ENCODE data around the gene CDH15. TPM values are rescaled to one million over a fixed set of nuclear protein-coding genes. Genes with fewer than 3 reads are reported as not detected.
"Not testable (repeated sequence)": the region's sequence is repeated elsewhere in the genome, so short reads cannot be mapped to it uniquely, and the experiment has no call there.

Gene CDH15
- total RNA-seq, 4 donors from 2014 or later, result 0.84 to 8.1 (median 1.9) TPM

GRCh38 chr16:89241187-89242007, 69.8 kb downstream of the CDH15 start:
- TF ChIP-seq CTCF (IDR thresholded peaks at IDR 0.05), result no peak
- TF ChIP-seq EP300 (IDR thresholded peaks at IDR 0.05), result peak in 1 of 2 donors; percentile 91
- peak; percentile 49 to 80 for TF ChIP-seq POLR2A (IDR thresholded peaks at IDR 0.05)
- 4 to 5% methylated on average over 39 of the region's 39 CpGs for WGBS, 2 donors

GRCh38 chr16:89242795-89243200, 71.2 kb downstream of the CDH15 start:
- WGBS, 2 donors, result 51 to 59% methylated on average over 11 to 12 of the region's 12 CpGs

More at GRCh38 chr16:89241187-89242007, 69.8 kb downstream of the CDH15 start:
- Histone ChIP-seq H3K4me1 (peaks cover 0 to 6% (median 5%) of the 10 kb centered on the region in 4 donors), H3K9me3 (no peaks in the 10 kb centered on the region), H3K4me3 (peak overlapping the region; percentile 65 to 81 (median 76)), H3K27me3 (no peaks in the 10 kb centered on the region), H3K36me3 (no peaks in the 10 kb centered on the region), H3K27ac (peak overlapping the region; percentile 97 to 99 (median 99))
- peak; percentile 40 to 66 for DNase-seq (ENCODE audit: low spot score in 2 of 2)

GRCh38 chr16:89243664-89244063, 72.1 kb downstream of the CDH15 start:
- Histone ChIP-seq H3K27ac (no peak overlapping the region), H3K4me1 (peaks cover 0 to 16% (median 11%) of the 10 kb centered on the region in 4 donors), H3K9me3 (peaks cover 0 to 7% (median 0%) of the 10 kb centered on the region in 4 donors), H3K4me3 (no peak overlapping the region), H3K27me3 (peaks cover 0 to 5% of the 10 kb centered on the region in 2 donors), H3K36me3 (no peaks in the 10 kb centered on the region)
- WGBS, 2 donors, result 55 to 66% methylated on average over 4 to 5 of the region's 5 CpGs
- no peak for DNase-seq (ENCODE audit: low spot score in 2 of 2)
- TF ChIP-seq CTCF (IDR thresholded peaks at IDR 0.05), result no peak
- no peak for TF ChIP-seq POLR2A (IDR thresholded peaks at IDR 0.05)
- no peak for TF ChIP-seq EP300 (IDR thresholded peaks at IDR 0.05)

More at GRCh38 chr16:89242795-89243200, 71.2 kb downstream of the CDH15 start:
- no peak for DNase-seq (ENCODE audit: low spot score in 2 of 2)
- Histone ChIP-seq H3K4me3 (no peak overlapping the region), H3K36me3 (no peaks in the 10 kb centered on the region), H3K9me3 (no peaks in the 10 kb centered on the region), H3K27ac (no peak overlapping the region), H3K27me3 (no peaks in the 10 kb centered on the region), H3K4me1 (peaks cover 0 to 16% (median 11%) of the 10 kb centered on the region in 4 donors)
- TF ChIP-seq EP300 (IDR thresholded peaks at IDR 0.05), result no peak
- TF ChIP-seq CTCF (IDR thresholded peaks at IDR 0.05), result no peak
- TF ChIP-seq POLR2A (IDR thresholded peaks at IDR 0.05), result no peak

- not testable (repeated sequence) for H3K27me3 ChIP-seq; H3K4me3 ChIP-seq; DNase-seq (ENCODE audit: low spot score in 2 of 2); H3K36me3 ChIP-seq; H3K27ac ChIP-seq; H3K9me3 ChIP-seq
- H3K4me1 ChIP-seq, result peaks cover 0 to 16% (median 11%) of the 10 kb centered on the region in 4 donors
- 77 to 80% methylated on average over 13 of the region's 13 CpGs for WGBS, 2 donors
Observed at GRCh38 chr16:89244264-89244663, 72.7 kb downstream of the CDH15 start.

- TF ChIP-seq EP300 (IDR thresholded peaks at IDR 0.05), result no peak
- no peak for TF ChIP-seq CTCF (IDR thresholded peaks at IDR 0.05)
- TF ChIP-seq POLR2A (IDR thresholded peaks at IDR 0.05), result no peak
- no peak for DNase-seq (ENCODE audit: low spot score in 2 of 2)
- H3K9me3 ChIP-seq, result peaks cover 0 to 8% (median 0%) of the 10 kb centered on the region in 4 donors
- peaks cover 0 to 16% (median 11%) of the 10 kb centered on the region in 4 donors for H3K4me1 ChIP-seq
- H3K4me3 ChIP-seq, result no peak overlapping the region
- peaks cover 0 to 5% of the 10 kb centered on the region in 2 donors for H3K27me3 ChIP-seq
- H3K27ac ChIP-seq, result no peak overlapping the region
- no peaks in the 10 kb centered on the region for H3K36me3 ChIP-seq
- 57 to 63% methylated on average over 7 to 12 of the region's 12 CpGs for WGBS, 2 donors
Observed at GRCh38 chr16:89244754-89245153, 73.2 kb downstream of the CDH15 start.

Other genes starting within 250 kb of the CDH15 start
- gene CBFA2T3, start 194.5 kb upstream of the CDH15 start, total RNA-seq, result 1 to 10 TPM in 3 of 4 donors, under 1 TPM in 1; 0.78 to 5.0 (median 2.8) TPM
- gene ACSF3, start 77.9 kb upstream of the CDH15 start, total RNA-seq, result 10 to 100 TPM; 29.9 to 48.0 (median 40.3) TPM
- 1 to 10 TPM in 2 of 4 donors, not detected in 2; 1.4 to 3.3 TPM for gene SLC22A31, start 28.8 kb downstream of the CDH15 start, total RNA-seq
- 10 to 100 TPM; 11.2 to 26.0 (median 16.2) TPM for gene ZNF778, start 46.0 kb downstream of the CDH15 start, total RNA-seq